ENCODE data around the gene SLK.
A peak's percentile ranks its signal among the peaks of the same experiment; 100 is the strongest.

The SLK gene

DNA sequence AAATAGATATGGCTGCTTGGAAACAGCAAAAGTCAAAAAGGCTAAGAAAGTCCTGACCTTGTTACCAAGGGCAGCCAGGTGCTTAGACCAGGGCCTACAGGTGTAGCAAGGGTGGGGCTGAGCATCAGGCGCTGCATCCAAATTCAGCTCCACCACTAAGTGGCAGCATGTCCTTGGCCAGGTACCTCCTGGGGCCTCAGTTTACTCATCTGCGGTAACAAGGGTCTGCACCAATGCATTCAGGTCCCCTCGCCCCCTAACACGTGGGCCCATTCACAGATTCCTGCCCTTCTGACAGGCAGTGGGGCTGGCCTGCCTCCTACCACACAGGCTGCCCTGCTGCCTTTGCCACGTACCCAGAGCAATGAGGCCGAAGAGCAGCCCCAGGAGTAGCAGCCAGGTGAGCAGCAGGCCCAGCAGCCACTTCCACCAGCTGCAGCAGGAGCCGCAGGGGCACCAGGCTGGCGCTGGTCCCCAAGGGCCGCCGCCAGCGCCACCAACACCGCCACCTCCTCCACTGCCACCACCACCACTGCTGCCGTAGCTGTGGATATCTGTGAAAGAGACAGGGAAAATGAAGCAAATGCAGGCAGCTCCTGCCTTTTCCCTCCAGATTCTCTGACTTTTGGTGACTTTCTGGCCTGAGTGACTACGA lies 89.8 kb downstream of the SLK start:
- DNase-seq, result no peak

DNA sequence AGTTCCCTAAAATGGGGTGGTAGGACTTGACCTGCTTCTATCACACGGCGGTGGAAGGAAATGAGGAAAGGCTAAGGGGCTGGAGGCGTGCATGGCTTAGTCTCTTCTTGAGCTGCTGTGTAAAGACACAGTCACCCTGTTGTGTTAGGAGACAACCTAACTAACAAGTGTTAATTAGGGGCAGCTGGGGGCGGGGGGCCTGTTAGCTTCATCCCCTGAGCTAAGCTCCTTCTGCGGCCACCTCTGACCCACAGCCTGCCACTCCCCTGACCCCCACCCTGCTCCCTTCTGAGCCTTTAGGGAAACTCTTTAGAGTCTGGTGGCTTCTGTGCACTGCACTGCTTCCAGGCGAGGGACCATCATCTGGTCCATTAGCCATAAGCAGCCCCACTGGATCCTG lies 90.8 kb downstream of the SLK start:
- DNase-seq, result no peak

DNA sequence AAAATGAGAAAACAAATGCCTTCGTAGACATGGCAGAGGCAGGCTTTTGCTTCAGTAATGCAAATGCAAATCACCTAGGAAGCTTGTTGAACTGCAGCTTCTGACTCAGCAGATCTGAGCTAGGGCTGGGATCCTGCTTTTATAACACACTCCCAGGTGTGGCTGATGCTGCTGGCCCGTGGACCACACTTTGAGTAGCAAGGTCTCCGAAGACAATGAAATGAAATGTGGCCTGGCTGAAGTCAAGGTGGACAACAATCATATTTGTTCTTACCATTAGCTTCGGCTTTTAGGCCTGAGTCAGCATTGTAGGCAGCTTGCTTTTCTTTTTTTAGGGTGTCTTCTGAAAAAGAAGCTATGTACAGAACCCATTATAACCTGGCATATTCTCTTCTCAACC lies 92.4 kb downstream of the SLK start:
- no peak for DNase-seq

DNA sequence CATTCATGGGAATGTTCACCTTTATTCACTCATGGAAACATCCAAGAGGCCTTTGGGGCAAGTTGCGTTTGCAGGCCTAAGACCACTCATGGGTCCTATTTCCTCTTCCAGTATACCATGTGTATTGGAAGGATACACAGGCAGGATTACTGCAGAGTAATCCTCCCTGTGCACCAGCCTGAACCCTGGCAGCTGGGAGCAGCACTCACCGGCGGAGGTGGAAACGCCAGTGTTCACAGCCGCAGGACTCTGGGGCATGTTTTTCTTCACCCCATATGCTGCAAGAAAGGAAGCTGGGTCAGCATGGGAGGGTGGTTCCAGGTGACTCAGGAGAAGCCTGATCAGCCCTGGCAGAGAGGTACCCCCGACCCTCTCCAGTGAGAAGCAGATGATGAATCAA lies 94.3 kb downstream of the SLK start:
- no peak for DNase-seq

DNA sequence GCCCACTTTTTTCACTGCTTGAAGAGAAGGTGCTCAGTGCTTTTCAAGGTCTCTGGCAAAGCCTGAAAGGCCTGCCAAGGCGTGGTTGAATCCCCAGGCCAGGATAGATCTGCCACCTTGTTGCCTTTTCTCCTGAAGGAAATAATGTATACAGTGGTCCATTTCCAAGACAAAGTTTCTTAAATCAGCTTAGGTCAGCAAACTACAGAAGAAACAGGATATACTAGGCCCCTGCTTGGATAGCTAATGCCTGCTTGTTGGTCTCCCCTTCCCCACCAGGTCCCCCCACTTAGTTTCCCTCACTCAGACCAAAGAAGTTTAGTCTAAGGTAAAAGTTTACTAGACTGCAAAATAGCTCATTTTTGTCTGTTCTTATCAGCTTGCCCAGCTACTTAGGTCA lies 98.8 kb downstream of the SLK start:
- no peak for DNase-seq

DNA sequence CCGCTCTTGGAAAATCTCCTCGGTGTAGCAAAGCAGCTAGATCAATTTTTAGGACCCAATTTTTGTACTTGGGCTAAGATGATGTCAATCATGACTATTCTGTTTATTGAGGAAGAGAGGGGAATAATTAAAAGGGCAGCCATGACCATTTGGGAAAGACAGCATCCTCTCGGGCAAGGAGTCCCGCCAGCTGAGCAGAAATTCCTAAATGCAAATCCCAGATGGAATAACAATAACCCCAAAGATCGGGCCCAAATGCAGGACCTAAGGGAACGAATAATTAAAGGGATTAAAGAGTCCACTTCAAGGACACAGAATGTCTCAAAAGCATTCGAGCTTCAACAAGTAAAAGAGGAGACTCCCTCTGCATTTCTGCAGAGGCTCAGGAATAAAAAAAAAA lies 100.0 kb downstream of the SLK start:
- DNase-seq, result no peak

DNA sequence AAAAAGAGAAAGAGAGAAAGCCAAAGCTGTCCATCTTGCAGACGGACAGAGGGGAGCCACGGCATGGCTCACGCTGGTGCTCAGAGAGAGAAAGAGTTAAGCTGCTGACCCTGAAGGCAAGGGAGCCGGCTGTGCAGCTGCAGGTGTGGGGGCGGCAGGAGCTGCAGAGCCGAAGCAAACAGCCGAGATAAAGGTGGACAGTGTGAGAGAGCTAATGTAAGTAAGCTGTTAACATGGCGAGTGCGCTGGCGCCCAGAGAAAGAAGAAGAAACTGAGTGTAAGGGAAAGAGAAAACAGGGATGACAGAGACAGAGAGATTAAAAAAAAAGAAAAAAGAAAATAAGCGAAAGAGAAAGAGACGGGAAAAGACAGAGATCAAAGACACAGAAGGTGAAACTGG lies 100.6 kb downstream of the SLK start:
- no peak for DNase-seq

DNA sequence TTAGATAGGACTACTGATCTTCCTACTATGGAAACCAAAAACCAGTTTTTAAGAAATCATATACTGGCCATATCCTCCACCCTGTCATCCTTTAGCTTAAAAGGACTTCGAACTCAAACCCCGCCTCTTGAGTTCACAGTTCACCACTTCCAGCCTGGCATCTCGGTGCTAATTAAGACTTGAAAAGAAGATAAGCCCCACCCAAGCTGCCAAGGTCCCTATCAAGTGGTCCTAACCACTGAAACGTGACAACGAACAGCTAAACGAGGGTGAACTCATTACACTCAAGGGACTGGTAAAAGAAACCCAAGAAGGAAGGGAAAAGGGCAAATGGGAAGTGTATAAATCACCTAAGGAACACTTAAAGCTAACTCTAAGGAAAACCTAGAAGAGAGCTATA lies 102.7 kb downstream of the SLK start:
- no peak for DNase-seq

DNA sequence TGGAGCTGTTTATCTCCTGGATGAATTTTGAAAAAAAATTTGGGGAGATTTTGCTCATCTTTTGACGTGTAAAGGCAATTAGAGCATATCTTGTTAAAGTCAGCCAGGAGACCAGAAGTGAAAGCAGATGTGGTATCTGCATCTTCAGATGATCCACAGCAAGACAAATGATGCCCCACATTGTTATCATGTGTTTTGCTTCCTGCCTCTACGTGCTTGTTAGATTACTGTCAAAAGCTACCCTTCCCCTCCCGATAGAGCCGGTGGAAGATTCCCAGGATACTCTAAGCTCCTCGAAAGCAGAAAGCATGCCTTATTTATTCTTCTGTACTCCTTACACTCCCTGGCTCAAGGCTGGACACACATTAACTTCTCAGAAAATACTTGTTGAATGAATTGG lies 105.8 kb downstream of the SLK start:
- DNase-seq, result no peak

DNA sequence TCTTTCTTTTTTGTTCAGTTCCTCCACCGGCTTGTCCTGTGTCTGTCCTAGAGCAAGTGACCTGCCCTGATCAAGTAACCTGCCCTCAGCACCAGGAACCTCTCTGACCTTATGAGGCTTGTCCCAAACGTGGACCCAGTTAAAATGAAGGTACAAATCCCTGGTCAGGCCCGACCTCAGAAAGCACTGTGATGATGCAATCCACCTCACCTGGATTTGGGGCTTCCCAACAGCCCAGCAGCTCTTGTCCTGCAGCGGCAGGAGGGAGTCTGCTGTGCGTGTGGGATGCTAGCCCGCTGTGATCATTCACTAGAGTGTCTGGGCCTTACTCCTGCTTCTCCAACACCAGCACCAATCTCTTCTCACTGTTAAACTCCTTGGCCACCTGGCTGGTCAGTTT lies 107.6 kb downstream of the SLK start:
- no peak for DNase-seq

DNA sequence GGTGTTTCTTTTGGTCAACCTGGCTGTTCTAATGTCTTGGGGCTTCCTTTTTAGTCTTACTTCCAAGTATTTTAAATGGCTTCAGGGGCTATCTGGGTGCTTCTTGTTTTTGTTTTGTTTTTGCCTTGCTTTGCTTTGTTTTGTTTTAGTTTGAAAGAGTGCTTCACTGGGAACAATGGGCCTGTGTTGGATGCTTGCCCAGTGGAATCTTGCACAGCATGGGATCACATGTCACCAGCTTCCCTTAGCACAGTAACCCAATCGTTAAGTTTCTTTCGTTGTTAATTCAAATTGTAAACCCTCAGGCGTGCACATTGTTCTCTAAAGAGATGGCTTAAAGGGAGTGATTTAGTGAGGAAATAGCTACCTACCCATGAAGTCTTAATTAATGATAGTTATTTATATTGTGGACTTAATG lies 109.8 kb downstream of the SLK start:
- peak; percentile 32 for DNase-seq

DNA sequence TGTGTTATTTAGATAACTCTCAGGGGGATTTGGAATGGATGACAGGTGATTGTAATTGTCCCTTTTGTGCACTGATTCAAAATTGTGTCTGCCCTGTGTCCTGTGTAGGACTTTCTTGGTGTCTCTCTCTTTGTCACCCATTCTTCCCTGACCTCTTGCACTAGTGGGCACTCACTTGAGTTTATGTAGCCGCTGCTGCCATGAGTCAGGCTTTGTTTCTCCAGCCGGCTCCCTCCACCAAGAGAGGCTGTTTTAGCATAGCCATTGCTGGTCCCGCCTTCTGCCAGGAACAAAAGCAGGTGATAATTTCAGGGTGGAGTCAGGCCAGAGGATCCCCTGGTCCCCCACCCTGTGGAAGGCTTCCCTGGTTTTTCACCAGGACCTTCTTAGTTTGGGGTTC lies 110.3 kb downstream of the SLK start:
- DNase-seq, result no peak

DNA sequence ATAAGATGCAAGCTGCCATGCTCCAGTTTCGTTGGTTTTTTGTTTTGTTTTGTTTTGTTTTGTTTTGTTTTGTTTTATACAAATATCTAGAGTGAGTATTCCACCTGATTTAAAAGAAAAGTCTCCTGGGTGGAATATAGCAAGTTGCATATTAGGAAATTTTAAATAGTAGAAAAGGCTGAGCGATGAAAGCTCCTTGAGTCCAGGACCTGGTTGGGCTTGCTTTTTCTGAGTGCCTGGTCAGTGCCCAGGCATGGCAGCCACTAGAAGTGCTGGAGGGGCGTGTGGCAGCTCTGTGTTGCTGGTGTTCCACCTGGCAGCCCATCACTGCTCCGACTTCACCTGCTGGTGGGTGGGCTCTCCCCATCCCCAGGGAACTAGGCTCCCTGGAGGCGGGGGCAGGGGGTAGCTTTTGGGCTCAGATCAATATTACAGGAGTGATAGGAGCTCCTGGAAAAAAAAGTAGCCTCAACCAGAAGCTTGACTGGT lies 110.8 kb downstream of the SLK start:
- DNase-seq, result no peak
